Measurements from ENCODE around the gene ARID1A. TPM values are rescaled to one million over a fixed set of nuclear protein-coding genes. Genes with fewer than 3 reads are reported as not detected.

The ARID1A gene
- total and polyA plus RNA-seq, 2 donors (not counting 3 experiments of a cell fraction or from before 2014, with no cell fraction given) = 36.9 to 77.2 TPM

DNA sequence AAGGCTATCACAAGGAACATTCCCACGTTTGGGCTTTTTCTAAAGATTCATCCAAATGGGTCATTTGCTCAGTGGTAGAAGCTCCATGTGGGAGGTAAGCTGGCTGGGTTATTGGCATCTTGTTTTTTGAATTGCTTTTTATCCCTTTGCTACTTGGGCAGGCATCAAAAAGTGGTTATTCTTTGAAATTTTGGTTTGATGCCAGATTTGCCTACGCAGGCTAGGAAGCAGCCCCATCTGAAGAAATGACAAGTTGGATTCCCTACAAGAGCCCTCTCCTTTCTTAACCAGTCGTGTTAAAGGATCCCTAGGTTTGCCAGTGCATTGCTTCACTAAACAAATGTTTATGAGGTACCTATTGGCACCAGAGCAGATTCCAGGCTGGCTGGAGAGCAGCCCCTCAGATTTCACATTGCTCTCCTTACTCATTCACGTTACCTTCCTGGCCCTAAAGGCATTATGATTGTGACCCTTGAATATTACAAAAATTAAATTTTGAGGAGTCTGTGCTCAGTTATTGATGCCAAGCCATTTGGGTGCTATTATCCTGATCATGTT is 38.8 kb downstream of the ARID1A start:
- H3K9ac ChIP-seq (replicated peaks; ENCODE audit: extremely low read depth, insufficient read depth, low read length) = no peak overlapping the region

More for the DNA sequence above, 38.8 kb downstream of the ARID1A start:
- H3K27me3 ChIP-seq (ENCODE audit: control insufficient read depth in 2 of 2, insufficient read depth in 2 of 2, low read length in 2 of 2) = no peaks in the 10 kb centered on the region
- no peak overlapping the region for H2AFZ ChIP-seq (ENCODE audit: low read depth, low read length)
- FAIRE-seq (no peak), DNase-seq (ENCODE audit: low read depth, low spot score) (no peak)
- intact Hi-C loops (cut with micrococcal nuclease) (no loop called here), dilution Hi-C loops (cut with MboI; ENCODE audit: extremely low pct_ligation_motif_present, low sequenced_read_pairs) (no loop called here)
- H3K4me1 ChIP-seq (ENCODE audit: control insufficient read depth, extremely low read depth, insufficient read depth, low read length) = peaks cover 13% of the 10 kb centered on the region
- TF ChIP-seq FOS (IDR thresholded peaks at IDR 0.05; ENCODE audit: borderline replicate concordance, insufficient read depth, low read length) (no peak), EZH2 (IDR thresholded peaks at IDR 0.05; ENCODE audit: borderline replicate concordance, low read depth, low read length, severe bottlenecking) (no peak), POLR2A (IDR thresholded peaks at IDR 0.05; ENCODE audit: low read depth, low read length) (no peak), JUN (IDR thresholded peaks at IDR 0.05; ENCODE audit: borderline replicate concordance, insufficient read depth, insufficient read length, low read depth) (no peak), POLR2AphosphoS5 (IDR thresholded peaks at IDR 0.05; ENCODE audit: insufficient read depth, low read depth, low read length) (no peak), GATA2 (IDR thresholded peaks at IDR 0.05; ENCODE audit: insufficient read depth, insufficient read length, low read depth, low read length) (no peak), MYC (IDR thresholded peaks at IDR 0.05; ENCODE audit: low read depth, low read length) (no peak)
- TF ChIP-seq, protein P1, sequence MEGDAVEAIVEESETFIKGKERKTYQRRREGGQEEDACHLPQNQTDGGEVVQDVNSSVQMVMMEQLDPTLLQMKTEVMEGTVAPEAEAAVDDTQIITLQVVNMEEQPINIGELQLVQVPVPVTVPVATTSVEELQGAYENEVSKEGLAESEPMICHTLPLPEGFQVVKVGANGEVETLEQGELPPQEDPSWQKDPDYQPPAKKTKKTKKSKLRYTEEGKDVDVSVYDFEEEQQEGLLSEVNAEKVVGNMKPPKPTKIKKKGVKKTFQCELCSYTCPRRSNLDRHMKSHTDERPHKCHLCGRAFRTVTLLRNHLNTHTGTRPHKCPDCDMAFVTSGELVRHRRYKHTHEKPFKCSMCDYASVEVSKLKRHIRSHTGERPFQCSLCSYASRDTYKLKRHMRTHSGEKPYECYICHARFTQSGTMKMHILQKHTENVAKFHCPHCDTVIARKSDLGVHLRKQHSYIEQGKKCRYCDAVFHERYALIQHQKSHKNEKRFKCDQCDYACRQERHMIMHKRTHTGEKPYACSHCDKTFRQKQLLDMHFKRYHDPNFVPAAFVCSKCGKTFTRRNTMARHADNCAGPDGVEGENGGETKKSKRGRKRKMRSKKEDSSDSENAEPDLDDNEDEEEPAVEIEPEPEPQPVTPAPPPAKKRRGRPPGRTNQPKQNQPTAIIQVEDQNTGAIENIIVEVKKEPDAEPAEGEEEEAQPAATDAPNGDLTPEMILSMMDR (IDR thresholded peaks at IDR 0.05; ENCODE audit: extremely low read depth in 1 of 2, insufficient read depth in 1 of 2, low read depth in 1 of 2, low read length in 2 of 2) = no peak
- TF ChIP-seq, protein P2, sequence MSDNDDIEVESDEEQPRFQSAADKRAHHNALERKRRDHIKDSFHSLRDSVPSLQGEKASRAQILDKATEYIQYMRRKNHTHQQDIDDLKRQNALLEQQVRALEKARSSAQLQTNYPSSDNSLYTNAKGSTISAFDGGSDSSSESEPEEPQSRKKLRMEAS (IDR thresholded peaks at IDR 0.05; ENCODE audit: insufficient read depth, insufficient read length) = no peak
- H3K9me1 ChIP-seq (replicated peaks; ENCODE audit: control insufficient read depth, extremely low read depth, insufficient read depth, low read length) = no peaks in the 10 kb centered on the region
- no peak overlapping the region for H3K4me3 ChIP-seq (replicated peaks in 1 of 3; ENCODE audit: insufficient read depth in 1 of 3, low read depth in 1 of 3, low read length in 3 of 3)
- no peak overlapping the region for H3K4me2 ChIP-seq (ENCODE audit: insufficient read depth, low read length)
- H3K36me3 ChIP-seq (ENCODE audit: control insufficient read depth in 2 of 2, extremely low read depth in 1 of 2, insufficient read depth in 2 of 2, low read length in 2 of 2) = peaks cover 26 to 47% of the 10 kb centered on the region in 2 experiments
- no peaks in the 10 kb centered on the region for H3K9me3 ChIP-seq (replicated peaks; ENCODE audit: control insufficient read depth, insufficient read depth, low read length)
- no TSS peak for BruUV-seq (replicated peaks)
- ChIA-PET POLR2A (no interaction called here), CTCF (interaction anchor here (0.7 kb wide), 1 partner anchor 122 kb away, joined by 3 read pairs; no protein-coding TSS in a partner anchor)
- H3K79me2 ChIP-seq (ENCODE audit: control insufficient read depth, insufficient read depth, low read length) = peaks cover 63% of the 10 kb centered on the region
- no peak overlapping the region for H3K27ac ChIP-seq (ENCODE audit: insufficient read depth, low read depth, low read length)
- peaks cover 2% of the 10 kb centered on the region for H4K20me1 ChIP-seq (replicated peaks; ENCODE audit: control insufficient read depth, extremely low read depth, insufficient read depth, low read length)
